DMS53 treated with DMSO at 0.1 percent for 48 hours (cell line): ENCODE data around the gene C12orf57.

Source experiments
- DNase-seq: peaks from one replicate; lab custom pipeline; 2025; ENCODE audit not compliant: unreplicated experiment; lab: John Stamatoyannopoulos, UW

Gene C12orf57

GRCh38 chr12:6987956-6988553 is 44.2 kb downstream of the C12orf57 start:
- DNase-seq, result no peak
